ENCODE results near the gene FXYD2. TPM values are rescaled to one million over a fixed set of nuclear protein-coding genes. Genes with fewer than 3 reads are reported as not detected.
A peak's percentile ranks its signal among the peaks of the same experiment; 100 is the strongest.

Gene FXYD2
- total and polyA plus RNA-seq, 10 of the 15 experiments (the other 5 are each of a cell fraction or from before 2014, with no cell fraction given): 1.2 to 4.5 (median 2.4) TPM

DNA sequence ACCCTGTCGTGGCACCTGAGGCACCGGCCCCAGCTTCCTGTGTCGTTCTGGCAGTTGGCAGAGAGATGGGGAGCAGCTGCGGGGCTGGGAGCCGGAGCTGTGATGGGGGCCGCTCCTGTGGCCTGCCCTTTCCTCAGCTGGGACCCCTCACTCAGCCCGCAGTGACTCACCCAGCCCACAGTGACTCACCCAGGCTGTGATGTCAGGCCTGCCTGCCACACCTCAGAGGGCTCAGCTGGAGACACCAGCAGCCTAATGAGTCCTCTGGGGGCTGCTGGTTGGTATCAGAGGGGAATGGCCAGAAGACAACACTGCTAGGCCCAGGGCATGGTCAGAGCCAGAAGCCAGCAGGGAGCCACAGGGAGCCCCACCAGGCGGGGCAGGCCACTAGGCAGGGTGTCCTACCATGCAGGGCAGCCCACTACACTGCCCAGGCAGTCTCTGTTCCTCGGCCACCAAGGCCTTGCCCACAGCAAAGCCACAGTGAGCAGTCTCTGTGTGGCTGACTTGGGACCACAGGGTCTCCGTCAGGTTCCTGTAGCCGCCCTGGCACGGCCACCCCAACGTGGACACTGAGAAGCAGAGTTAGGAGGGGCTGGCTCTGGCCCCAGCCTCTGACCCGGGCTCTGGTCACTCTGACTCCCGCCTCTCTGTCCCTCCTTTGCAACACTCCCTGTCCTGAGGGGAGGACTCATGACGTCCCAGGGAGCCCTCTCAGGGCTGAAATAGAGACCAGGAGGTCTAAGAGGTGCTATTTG is 4.2 kb upstream of the FXYD2 start (continued):
- TF ChIP-seq EP300 (IDR thresholded peaks at IDR 0.05; ENCODE audit: borderline replicate concordance in 1 of 2, control insufficient read depth in 1 of 2, low read depth in 2 of 2, low read length in 2 of 2) (peak; percentile 34 to 54; a peak in 2 of 4 replicates), IKZF2 (IDR thresholded peaks at IDR 0.05) (peak; percentile 51 to 70; a peak in 2 of 4 replicates), NFIC (IDR thresholded peaks at IDR 0.05; ENCODE audit: low read depth, low read length) (no peak), ZNF217 (IDR thresholded peaks at IDR 0.05) (no peak), CBX3 (IDR thresholded peaks at IDR 0.05; ENCODE audit: borderline replicate concordance, low read depth) (no peak), POLR2A (IDR thresholded peaks at IDR 0.05; ENCODE audit: low read depth, low read length) (0 out of 2 replicates have a peak, but pooled peaks have one; percentile 19), BACH1 (IDR thresholded peaks at IDR 0.05; ENCODE audit: borderline replicate concordance) (peak; percentile 77; the same call in 1 of the 2 replicates), BCL11A (IDR thresholded peaks at IDR 0.05; ENCODE audit: low read depth, low read length) (peak; percentile 95), GATAD2B (conservative IDR thresholded peaks at IDR 0.05; ENCODE audit: low read depth) (peak; percentile 83), IRF5 (IDR thresholded peaks at IDR 0.05; ENCODE audit: borderline replicate concordance) (no peak), IKZF1 (conservative IDR thresholded peaks at IDR 0.05) (peak; percentile 74), PAX8 (IDR thresholded peaks at IDR 0.05) (no peak), ATF7 (IDR thresholded peaks at IDR 0.05; ENCODE audit: low read depth) (peak; percentile 88), PAX5 (IDR thresholded peaks at IDR 0.05; ENCODE audit: borderline replicate concordance, low read depth, low read length) (peak; percentile 51), JUNB (IDR thresholded peaks at IDR 0.05) (peak; percentile 72), ZNF24 (IDR thresholded peaks at IDR 0.05) (no peak), MXI1 (IDR thresholded peaks at IDR 0.05; ENCODE audit: low read depth, low read length) (no peak), TCF12 (IDR thresholded peaks at IDR 0.05; ENCODE audit: low read depth, low read length) (peak; percentile 52; the same call in 1 of the 2 replicates), NR2F1 (conservative IDR thresholded peaks at IDR 0.05) (peak; percentile 88), ATF3 (IDR thresholded peaks at IDR 0.05; ENCODE audit: borderline replicate concordance, extremely low read depth, low read depth, low read length) (no peak), CREM (IDR thresholded peaks at IDR 0.05; ENCODE audit: low read depth) (peak; percentile 55; the same call in 1 of the 2 replicates), ZBTB33 (IDR thresholded peaks at IDR 0.05) (no peak), MEF2B (IDR thresholded peaks at IDR 0.05; ENCODE audit: partially characterized antibody, poor library complexity, severe bottlenecking) (peak; percentile 90)
- TF ChIP-seq, protein P1, sequence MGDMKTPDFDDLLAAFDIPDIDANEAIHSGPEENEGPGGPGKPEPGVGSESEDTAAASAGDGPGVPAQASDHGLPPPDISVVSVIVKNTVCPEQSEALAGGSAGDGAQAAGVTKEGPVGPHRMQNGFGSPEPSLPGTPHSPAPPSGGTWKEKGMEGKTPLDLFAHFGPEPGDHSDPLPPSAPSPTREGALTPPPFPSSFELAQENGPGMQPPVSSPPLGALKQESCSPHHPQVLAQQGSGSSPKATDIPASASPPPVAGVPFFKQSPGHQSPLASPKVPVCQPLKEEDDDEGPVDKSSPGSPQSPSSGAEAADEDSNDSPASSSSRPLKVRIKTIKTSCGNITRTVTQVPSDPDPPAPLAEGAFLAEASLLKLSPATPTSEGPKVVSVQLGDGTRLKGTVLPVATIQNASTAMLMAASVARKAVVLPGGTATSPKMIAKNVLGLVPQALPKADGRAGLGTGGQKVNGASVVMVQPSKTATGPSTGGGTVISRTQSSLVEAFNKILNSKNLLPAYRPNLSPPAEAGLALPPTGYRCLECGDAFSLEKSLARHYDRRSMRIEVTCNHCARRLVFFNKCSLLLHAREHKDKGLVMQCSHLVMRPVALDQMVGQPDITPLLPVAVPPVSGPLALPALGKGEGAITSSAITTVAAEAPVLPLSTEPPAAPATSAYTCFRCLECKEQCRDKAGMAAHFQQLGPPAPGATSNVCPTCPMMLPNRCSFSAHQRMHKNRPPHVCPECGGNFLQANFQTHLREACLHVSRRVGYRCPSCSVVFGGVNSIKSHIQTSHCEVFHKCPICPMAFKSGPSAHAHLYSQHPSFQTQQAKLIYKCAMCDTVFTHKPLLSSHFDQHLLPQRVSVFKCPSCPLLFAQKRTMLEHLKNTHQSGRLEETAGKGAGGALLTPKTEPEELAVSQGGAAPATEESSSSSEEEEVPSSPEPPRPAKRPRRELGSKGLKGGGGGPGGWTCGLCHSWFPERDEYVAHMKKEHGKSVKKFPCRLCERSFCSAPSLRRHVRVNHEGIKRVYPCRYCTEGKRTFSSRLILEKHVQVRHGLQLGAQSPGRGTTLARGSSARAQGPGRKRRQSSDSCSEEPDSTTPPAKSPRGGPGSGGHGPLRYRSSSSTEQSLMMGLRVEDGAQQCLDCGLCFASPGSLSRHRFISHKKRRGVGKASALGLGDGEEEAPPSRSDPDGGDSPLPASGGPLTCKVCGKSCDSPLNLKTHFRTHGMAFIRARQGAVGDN (IDR thresholded peaks at IDR 0.05): peak; percentile 80; the same call in 1 of the 2 replicates
